Stimulated activated CD8-positive, alpha-beta memory T cell treated with anti-CD3 and anti-CD28 coated beads, Interleukin-7, amount 100 ng/mL, for 48 hours (primary cell): ENCODE data around the gene LRRC75A.

Experiments used
- DNase-seq, 2 donors: peaks; one replicate each; pipeline ENCODE4 v3.0.0-alpha.2; 2020; ENCODE audit warnings: low read depth in 1 of 2; ENCODE audit errors: extremely low read depth in 1 of 2

Gene LRRC75A

GRCh38 chr17:16494059-16494458, 2.1 kb upstream of the LRRC75A start:
- DNase-seq = no peak

GRCh38 chr17:16493531-16494046, 1.6 kb upstream of the LRRC75A start:
- no peak for DNase-seq

- no peak for DNase-seq
These were observed 879 bp upstream of the LRRC75A start for GRCh38 chr17:16492613-16493530.

GRCh38 chr17:16491131-16491702, 776 bp downstream of the LRRC75A start:
- no peak for DNase-seq

GRCh38 chr17:16489431-16489830, 2.6 kb downstream of the LRRC75A start:
- no peak for DNase-seq

- no peak for DNase-seq
These were observed 3.0 kb downstream of the LRRC75A start for GRCh38 chr17:16488968-16489337.

- DNase-seq = no peak
These were observed 3.6 kb downstream of the LRRC75A start for GRCh38 chr17:16488186-16488967.

GRCh38 chr17:16486373-16487250, 5.4 kb downstream of the LRRC75A start:
- DNase-seq = no peak

GRCh38 chr17:16484445-16485175, 7.4 kb downstream of the LRRC75A start:
- DNase-seq = no peak

- DNase-seq = no peak
These were observed 8.9 kb downstream of the LRRC75A start for GRCh38 chr17:16483021-16483645.

GRCh38 chr17:16482253-16482652, 9.7 kb downstream of the LRRC75A start:
- no peak for DNase-seq

GRCh38 chr17:16480995-16481394, 11.0 kb downstream of the LRRC75A start:
- DNase-seq = no peak

- DNase-seq = no peak
These were observed 12.7 kb downstream of the LRRC75A start for GRCh38 chr17:16479264-16479663.

- no peak for DNase-seq
These were observed 13.3 kb downstream of the LRRC75A start for GRCh38 chr17:16478649-16479048.

GRCh38 chr17:16477666-16478065, 14.3 kb downstream of the LRRC75A start:
- DNase-seq = no peak

- no peak for DNase-seq
These were observed 14.7 kb downstream of the LRRC75A start for GRCh38 chr17:16477255-16477654.

GRCh38 chr17:16475179-16475704, 16.8 kb downstream of the LRRC75A start:
- no peak for DNase-seq

GRCh38 chr17:16474012-16474725, 17.8 kb downstream of the LRRC75A start:
- DNase-seq = no peak
